RWPE1 (cell line): Measurements from ENCODE around the gene BOC.

Experiments used
- CTCF ChIA-PET: fragments of 350-600 bp; sonication (Branson Sonifier 250); formaldehyde crosslinking; extraction: SDS; loops from one replicate; lab custom pipeline; 2021; lab: Yijun Ruan, JAX
- POLR2A ChIA-PET: fragments of 400-600 bp; formaldehyde crosslinking; extraction: SDS; loops from one replicate; lab custom pipeline; 2020; ENCODE audit warnings: antibody characterized with exemption; ENCODE audit not compliant: low non-redundant PET; lab: Yijun Ruan, JAX
- DNase-seq: peaks from one replicate; pipeline ENCODE4 v3.0.0; 2012; ENCODE audit warnings: low spot score
- H3K27ac ChIP-seq: fragments of 450-650 bp; 2 replicates; pipeline ENCODE4 v1.5.1; 2017
- TF ChIP-seq, protein P1 (sequence below): fragments of 450-650 bp; conservative IDR thresholded peaks from 2 replicates; pipeline ENCODE4 v1.5.1; 2017; ENCODE audit warnings: low read depth, mild to moderate bottlenecking

Gene BOC

DNA sequence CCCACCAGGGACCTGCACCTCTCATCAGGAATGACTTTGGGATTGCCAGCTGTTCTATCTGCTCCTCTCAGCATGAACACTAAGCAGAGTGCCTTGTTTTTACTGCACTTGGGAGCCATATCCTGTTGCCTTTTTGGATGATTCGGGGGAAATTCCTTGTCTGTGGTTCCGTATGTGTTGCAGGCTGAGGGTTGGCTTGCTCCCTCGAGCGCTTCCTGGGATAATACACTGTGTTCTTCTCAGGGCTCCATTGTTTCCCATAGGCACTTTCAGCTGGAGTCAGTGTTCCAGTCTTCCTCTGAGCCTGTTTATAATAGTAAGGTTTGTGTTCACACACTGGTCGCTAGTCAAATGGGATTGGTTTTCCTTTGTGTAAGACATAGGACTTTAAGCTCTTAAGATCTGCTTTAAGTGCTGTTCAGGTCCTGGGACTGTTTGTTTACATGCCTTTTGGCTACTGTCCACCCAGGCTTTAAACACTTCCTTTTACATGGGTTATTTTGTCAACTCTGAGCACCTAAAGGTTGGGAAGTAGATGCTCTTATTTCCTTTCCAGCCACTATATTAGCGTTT is 23.4 kb downstream of the BOC start:
- no peak for DNase-seq
- CTCF ChIA-PET = no interaction called here
- TF ChIP-seq, protein P1, sequence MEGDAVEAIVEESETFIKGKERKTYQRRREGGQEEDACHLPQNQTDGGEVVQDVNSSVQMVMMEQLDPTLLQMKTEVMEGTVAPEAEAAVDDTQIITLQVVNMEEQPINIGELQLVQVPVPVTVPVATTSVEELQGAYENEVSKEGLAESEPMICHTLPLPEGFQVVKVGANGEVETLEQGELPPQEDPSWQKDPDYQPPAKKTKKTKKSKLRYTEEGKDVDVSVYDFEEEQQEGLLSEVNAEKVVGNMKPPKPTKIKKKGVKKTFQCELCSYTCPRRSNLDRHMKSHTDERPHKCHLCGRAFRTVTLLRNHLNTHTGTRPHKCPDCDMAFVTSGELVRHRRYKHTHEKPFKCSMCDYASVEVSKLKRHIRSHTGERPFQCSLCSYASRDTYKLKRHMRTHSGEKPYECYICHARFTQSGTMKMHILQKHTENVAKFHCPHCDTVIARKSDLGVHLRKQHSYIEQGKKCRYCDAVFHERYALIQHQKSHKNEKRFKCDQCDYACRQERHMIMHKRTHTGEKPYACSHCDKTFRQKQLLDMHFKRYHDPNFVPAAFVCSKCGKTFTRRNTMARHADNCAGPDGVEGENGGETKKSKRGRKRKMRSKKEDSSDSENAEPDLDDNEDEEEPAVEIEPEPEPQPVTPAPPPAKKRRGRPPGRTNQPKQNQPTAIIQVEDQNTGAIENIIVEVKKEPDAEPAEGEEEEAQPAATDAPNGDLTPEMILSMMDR = no peak
- no peak overlapping the region for H3K27ac ChIP-seq
- POLR2A ChIA-PET = no interaction called here

DNA sequence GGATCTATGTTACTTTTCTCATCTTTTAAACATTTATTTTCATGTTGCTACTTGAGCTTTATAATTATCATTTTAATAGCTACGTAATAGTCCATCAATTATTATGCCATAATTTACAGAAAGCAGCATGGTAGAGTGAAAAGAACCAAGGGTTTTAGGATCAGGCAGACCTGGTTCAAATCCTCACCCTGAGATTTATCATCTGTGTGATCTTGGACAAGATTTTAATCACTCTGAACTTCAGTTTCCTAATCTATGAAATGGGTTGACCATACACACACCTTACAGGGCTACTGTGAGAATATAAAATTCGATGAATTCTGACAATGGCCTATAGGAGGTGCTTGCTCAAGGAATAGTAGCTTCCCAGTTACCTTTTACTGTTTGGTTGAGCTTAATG is 27.1 kb downstream of the BOC start:
- TF ChIP-seq, protein P1 = no peak
- ChIA-PET POLR2A (no interaction called here), CTCF (interaction anchor here (0.6 kb wide), 1 partner anchor 39 kb away, joined by 3 read pairs; no protein-coding TSS in a partner anchor)

DNA sequence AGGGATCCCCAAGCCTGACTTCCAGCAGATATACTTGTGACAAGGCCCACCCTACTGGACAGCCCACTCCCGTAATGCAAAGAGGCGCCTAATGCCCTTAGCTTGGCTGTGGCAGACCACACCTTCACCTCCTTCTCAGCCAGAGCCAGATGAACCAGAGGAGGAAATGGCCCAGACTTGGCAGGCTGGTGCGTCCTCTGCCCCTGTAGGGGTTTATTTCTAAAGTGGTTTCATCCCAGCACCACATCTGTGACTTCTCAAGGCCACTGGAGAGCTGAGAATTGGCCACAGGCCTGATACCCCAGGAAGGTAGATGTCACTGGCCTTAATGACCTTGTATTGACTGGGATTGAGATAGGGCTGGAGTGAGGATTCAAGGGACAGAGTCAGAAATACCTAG is 29.5 kb downstream of the BOC start:
- no peak for DNase-seq
- CTCF ChIA-PET = no interaction called here
- POLR2A ChIA-PET = no interaction called here
- TF ChIP-seq, protein P1 = no peak
- no peak overlapping the region for H3K27ac ChIP-seq

More for the DNA sequence above, 27.1 kb downstream of the BOC start:
- no peak overlapping the region for H3K27ac ChIP-seq
- DNase-seq = no peak

DNA sequence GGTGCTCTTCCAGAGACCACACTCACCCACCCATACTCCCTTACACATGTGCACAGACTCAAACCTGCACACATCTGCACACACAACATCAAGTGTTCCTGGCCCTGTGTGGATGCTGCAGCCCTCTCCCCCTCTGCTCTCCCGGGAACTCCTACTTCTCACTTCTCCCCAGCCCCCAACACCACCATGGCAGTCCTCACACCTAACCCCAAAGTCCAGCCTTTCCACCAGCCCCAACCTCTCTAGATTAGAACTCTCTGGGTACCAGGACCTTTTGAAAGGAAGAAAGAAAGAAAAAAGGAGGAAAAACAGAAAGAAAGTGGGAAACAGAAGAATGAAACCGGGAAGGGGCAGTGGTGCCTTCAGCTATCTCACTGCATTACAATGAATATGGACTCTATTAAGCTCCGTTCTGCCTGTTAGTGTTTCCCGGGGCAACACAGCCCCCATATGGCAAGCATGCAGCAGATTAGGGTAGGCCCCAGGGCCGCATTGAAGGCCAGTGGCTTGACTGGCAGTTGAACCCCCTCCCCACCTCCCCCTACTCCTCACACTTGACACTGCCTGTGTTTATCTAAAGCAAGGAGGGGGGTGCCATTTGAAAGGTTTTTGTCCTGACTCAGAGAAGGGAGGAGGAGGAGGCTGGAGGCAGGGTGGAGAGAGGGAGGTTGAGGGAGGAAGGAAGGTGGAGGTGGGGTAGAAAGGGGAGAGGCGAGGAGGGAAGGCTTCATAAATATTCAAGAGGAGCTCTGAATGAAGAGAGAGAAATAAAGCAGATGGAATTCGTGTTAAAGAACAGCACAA is 30.1 kb downstream of the BOC start:
- no peak overlapping the region for H3K27ac ChIP-seq
- ChIA-PET CTCF (interaction anchor here (0.7 kb wide), 1 partner anchor 82 kb away, joined by 4 read pairs; no protein-coding TSS in a partner anchor), POLR2A (no interaction called here)
- TF ChIP-seq, protein P1 = no peak
- DNase-seq = no peak

DNA sequence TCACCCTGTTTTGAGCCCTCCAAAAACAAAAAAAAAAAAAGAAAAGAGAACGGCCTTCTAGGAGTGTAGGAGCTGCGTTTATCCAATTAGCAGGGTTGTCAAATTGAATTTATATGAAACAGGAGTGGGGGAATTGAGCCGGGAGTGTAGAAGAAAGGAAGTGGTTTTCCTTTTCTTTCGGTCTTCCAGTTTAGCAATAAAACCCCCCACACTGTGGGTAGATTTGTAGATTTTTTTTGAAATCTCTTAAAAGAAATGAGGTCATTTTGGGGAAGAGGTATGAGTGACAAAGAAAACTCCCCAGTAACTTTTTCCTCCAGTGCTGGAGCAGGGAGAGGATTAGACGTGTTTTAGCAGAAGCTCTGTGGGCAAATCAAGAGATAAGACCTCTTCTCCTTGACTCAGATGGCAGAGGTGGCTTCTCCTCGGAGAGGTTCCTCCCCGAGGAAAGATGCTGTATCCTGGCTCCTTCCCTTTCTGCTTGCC is 30.8 kb downstream of the BOC start:
- ChIA-PET CTCF (interaction anchor here (0.7 kb wide), 1 partner anchor 83 kb away, joined by 4 read pairs; no protein-coding TSS in a partner anchor), POLR2A (no interaction called here)
- no peak overlapping the region for H3K27ac ChIP-seq
- DNase-seq = no peak
- TF ChIP-seq, protein P1 = no peak

DNA sequence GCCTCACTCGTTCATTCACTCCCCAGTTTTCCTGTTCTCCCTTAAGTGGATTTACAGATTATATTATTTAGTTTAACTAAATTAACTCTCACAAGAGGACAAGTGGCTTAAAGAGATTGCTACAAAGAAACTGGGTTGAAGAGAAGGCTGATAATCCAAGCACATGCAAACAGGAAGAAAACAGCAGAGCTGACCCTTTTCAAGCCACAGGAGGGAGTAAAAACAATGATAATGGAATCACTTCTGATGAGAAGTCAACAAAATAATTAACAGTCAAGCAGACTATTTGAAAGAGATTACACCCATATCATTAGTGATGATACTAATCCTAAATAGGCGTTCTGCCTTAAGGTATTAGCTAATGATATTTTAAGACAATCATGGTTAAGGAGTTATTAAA is 31.7 kb downstream of the BOC start:
- ChIA-PET POLR2A (no interaction called here), CTCF (no interaction called here)
- TF ChIP-seq, protein P1 = no peak
- no peak for DNase-seq
- no peak overlapping the region for H3K27ac ChIP-seq
